MG63 (cell line): ENCODE results near the gene GID8. TPM values are rescaled to one million over a fixed set of nuclear protein-coding genes. Genes with fewer than 3 reads are reported as not detected.
"Not testable (repeated sequence)": the region's sequence is repeated elsewhere in the genome, so short reads cannot be mapped to it uniquely, and the experiment has no call there.

ENCODE experiments used
- DNase-seq: peaks from one replicate; pipeline ENCODE4 v3.0.0-alpha.2; 2020
- H3K27me3 ChIP-seq: fragments of 250-450 bp; sonication (Bioruptor Pico); 2 replicates; pipeline ENCODE4 v1.5.1; 2020; ENCODE audit warnings: mild to moderate bottlenecking, moderate library complexity
- H3K36me3 ChIP-seq: fragments of 250-450 bp; sonication (Bioruptor Pico); 2 replicates; pipeline ENCODE4 v1.5.1; 2020; ENCODE audit warnings: mild to moderate bottlenecking, moderate library complexity
- H3K4me3 ChIP-seq: fragments of 250-450 bp; sonication (Bioruptor Pico); 2 replicates; pipeline ENCODE4 v1.5.1; 2020; ENCODE audit warnings: mild to moderate bottlenecking, moderate library complexity
- H3K9me3 ChIP-seq: fragments of 250-450 bp; sonication (Bioruptor Pico); 2 replicates; pipeline ENCODE4 v1.5.1; 2020; ENCODE audit warnings: mild to moderate bottlenecking, moderate library complexity
- total RNA-seq: library from RNA; depleted of rRNA; stranded (reverse); fragments of >200 nt; shearing (Covaris generic); gene quantifications from 2 replicates; pipeline ENCODE4 v1.2.3, GENCODE V29; 2014; ENCODE audit warnings: low replicate concordance

The GID8 gene
- total RNA-seq, 1 experiment from 2014 or later = 36.6 TPM

- Histone ChIP-seq H3K9me3 (no peaks in the 10 kb centered on the region), H3K27me3 (no peaks in the 10 kb centered on the region), H3K36me3 (no peaks in the 10 kb centered on the region), H3K4me3 (no peak overlapping the region)
- DNase-seq = no peak
Observed at GRCh38 chr20:62958388-62959100, 20.6 kb downstream of the GID8 start.

GRCh38 chr20:62959101-62959971 lies 21.4 kb downstream of the GID8 start:
- Histone ChIP-seq H3K36me3 (no peaks in the 10 kb centered on the region), H3K27me3 (no peaks in the 10 kb centered on the region), H3K9me3 (no peaks in the 10 kb centered on the region), H3K4me3 (no peak overlapping the region)
- no peak for DNase-seq

- H3K4me3 ChIP-seq = no peak overlapping the region
- H3K9me3 ChIP-seq = no peaks in the 10 kb centered on the region
- H3K27me3 ChIP-seq = no peaks in the 10 kb centered on the region
- no peaks in the 10 kb centered on the region for H3K36me3 ChIP-seq
- DNase-seq = no peak
Observed at GRCh38 chr20:62959998-62960436, 22.1 kb downstream of the GID8 start.

GRCh38 chr20:62960446-62961309 lies 22.7 kb downstream of the GID8 start:
- not testable (repeated sequence) for H3K4me3 ChIP-seq, H3K36me3 ChIP-seq, DNase-seq, H3K9me3 ChIP-seq, H3K27me3 ChIP-seq

DNA sequence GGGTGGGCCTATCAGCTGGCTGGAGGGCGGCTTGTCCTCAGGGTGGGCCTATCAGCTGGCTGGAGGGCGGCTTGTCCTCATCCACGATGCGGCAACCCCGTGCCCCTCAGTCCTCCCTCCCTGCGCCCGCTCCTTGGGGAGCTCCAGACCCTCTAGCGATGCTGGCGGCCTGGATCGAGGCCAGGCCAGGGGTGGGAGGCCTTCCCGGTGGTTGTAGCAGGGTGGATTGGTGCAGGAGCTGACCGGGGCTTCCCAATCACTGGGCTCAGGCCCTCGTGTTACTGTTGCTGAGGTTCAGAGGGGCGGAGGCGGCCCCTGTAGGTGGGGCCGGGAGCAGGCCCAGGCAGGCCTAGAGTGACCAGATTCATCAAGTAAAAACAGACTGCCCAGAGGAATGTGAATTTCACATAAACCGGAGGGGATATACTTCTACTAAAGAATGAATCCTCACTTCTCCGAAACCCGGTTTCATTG lies 23.4 kb downstream of the GID8 start:
- no peaks in the 10 kb centered on the region for H3K9me3 ChIP-seq
- no peaks in the 10 kb centered on the region for H3K36me3 ChIP-seq
- DNase-seq = no peak
- H3K27me3 ChIP-seq = no peaks in the 10 kb centered on the region
- H3K4me3 ChIP-seq = no peak overlapping the region

DNA sequence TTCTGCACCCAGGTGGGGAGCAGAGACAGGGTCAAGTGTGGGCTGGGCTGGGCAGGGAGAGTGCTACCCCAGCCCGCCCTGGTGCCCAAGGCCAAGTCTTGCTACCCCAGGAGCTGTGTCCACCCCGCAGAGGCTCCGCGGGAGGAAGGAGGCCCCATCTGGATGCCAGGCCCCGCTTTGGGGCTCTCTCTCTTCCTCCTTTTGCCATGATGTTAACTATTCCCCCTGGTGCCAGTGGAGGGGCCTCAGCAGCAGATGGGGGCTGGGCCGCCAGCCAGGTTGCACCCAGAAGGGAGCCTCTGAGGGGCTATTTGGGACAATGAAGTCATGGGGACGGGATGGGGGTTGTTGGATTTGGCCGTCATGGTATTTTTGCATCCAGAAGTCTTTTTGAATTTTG lies 23.9 kb downstream of the GID8 start:
- no peaks in the 10 kb centered on the region for H3K9me3 ChIP-seq
- DNase-seq = no peak
- H3K4me3 ChIP-seq = no peak overlapping the region
- no peaks in the 10 kb centered on the region for H3K27me3 ChIP-seq
- no peaks in the 10 kb centered on the region for H3K36me3 ChIP-seq

GRCh38 chr20:62962221-62962879 lies 24.4 kb downstream of the GID8 start:
- no peaks in the 10 kb centered on the region for H3K36me3 ChIP-seq
- no peak for DNase-seq
- no peaks in the 10 kb centered on the region for H3K9me3 ChIP-seq
- H3K27me3 ChIP-seq = no peaks in the 10 kb centered on the region
- no peak overlapping the region for H3K4me3 ChIP-seq

DNA sequence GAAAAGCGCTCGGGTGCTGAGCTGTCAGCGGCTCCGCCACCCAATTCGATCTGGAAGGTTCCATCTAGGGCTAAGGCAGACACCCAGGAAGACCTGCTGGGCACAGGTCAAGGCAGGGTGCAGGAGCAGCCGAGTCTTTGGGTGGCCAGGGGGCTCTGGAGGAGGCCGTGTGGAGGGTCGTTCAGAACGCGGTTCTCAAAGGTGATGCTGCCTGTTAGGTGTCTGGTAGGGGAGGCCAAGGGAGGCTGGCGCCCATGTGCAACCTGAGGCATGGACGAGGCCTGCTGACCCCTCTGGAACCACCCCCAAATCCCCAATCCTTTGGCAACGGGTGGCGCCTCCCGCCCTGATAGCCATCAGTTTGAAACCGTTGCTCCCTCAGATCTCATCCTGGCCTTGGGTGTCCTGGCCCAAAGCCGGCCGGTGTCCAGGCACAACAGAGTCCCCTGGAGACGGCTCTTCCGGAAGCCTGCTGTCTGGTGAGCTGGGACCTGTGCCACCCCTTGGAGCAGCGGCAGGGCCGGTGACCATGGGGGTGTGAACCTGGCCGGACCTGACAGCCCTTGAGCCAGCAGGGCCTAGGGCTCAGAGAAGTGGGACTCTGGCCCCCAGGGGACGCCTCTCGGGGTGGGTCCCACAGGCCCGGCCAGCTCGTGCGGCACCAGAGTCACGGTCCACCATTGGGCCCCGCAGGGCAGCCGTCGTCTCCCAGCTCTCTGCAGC lies 25.1 kb downstream of the GID8 start:
- no peaks in the 10 kb centered on the region for H3K27me3 ChIP-seq
- no peaks in the 10 kb centered on the region for H3K9me3 ChIP-seq
- no peaks in the 10 kb centered on the region for H3K36me3 ChIP-seq
- H3K4me3 ChIP-seq = no peak overlapping the region
- DNase-seq = no peak

DNA sequence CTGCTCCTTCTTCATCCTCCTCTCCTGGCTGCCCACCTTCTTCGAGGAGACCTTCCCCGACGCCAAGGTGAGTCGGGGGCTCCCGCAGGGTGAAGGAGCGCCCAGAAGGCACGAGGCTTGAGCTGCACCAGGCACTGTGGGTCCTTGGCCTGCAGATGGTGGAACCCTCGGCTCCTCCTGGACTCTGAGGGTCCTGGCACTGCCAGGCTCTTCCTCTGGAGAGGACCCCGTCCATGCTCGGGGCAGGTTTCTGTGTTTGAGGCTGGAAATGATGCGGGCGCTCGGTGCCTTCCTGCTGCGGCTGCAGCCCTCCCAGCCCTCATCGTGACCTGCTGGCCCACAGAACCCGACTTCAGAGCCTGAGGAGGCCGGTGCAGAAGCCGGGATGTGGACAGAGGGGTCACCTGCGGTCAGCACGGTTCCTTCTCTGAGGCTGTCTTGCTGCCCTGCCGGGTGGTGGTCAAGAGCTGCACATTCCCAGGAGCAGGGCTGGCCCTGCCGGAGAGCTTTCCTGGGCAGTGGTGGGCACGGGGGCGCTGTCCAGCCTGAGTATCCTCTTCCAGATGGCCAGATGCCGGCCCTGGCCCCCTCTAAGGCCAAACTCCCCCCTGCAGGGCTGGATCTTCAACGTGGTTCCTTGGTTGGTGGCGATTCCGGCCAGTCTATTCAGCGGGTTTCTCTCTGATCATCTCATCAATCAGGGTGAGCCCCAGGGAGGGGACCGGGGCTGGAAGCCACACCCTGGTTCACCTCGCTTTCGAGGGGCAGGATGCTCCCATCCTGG lies 25.9 kb downstream of the GID8 start:
- H3K9me3 ChIP-seq = no peaks in the 10 kb centered on the region
- no peak for DNase-seq
- H3K36me3 ChIP-seq = no peaks in the 10 kb centered on the region
- no peaks in the 10 kb centered on the region for H3K27me3 ChIP-seq
- H3K4me3 ChIP-seq = no peak overlapping the region

DNA sequence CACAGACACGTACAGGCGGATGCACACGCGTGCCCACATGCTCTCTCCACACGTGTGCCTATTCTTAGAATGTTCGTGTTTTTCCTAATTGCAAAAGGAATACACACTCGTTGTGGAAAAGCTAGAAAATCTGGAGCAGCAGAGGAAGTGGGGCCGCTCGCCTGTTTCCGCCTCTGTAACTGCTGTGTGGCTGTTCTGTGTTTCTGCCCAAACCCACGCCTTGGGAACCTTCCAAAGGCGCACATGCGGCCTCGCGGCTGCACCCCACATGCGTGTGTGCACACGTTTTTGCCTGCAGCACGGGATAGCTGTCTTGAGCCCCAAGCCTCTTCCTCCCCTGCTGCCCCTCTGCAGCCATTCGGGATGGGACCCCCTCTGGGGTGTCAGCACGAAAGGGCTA lies 26.8 kb downstream of the GID8 start:
- no peak overlapping the region for H3K4me3 ChIP-seq
- H3K9me3 ChIP-seq = no peaks in the 10 kb centered on the region
- H3K27me3 ChIP-seq = no peaks in the 10 kb centered on the region
- DNase-seq = no peak
- no peaks in the 10 kb centered on the region for H3K36me3 ChIP-seq

GRCh38 chr20:62965363-62965771 lies 27.4 kb downstream of the GID8 start:
- no peak for DNase-seq
- H3K27me3 ChIP-seq = no peaks in the 10 kb centered on the region

GRCh38 chr20:62966212-62967148 lies 28.5 kb downstream of the GID8 start:
- no peak for DNase-seq
- Histone ChIP-seq H3K4me3 (no peak overlapping the region), H3K9me3 (no peaks in the 10 kb centered on the region), H3K27me3 (no peaks in the 10 kb centered on the region; the same call in 1 of the 2 replicates), H3K36me3 (no peaks in the 10 kb centered on the region)

More at GRCh38 chr20:62965363-62965771, 27.4 kb downstream of the GID8 start:
- H3K9me3 ChIP-seq = no peaks in the 10 kb centered on the region
- no peaks in the 10 kb centered on the region for H3K36me3 ChIP-seq
- H3K4me3 ChIP-seq = no peak overlapping the region

- no peak for DNase-seq
- H3K36me3 ChIP-seq = no peaks in the 10 kb centered on the region
- no peaks in the 10 kb centered on the region; the same call in 1 of the 2 replicates for H3K27me3 ChIP-seq
- H3K9me3 ChIP-seq = no peaks in the 10 kb centered on the region
- no peak overlapping the region for H3K4me3 ChIP-seq
Observed at GRCh38 chr20:62967149-62967501, 29.2 kb downstream of the GID8 start.

DNA sequence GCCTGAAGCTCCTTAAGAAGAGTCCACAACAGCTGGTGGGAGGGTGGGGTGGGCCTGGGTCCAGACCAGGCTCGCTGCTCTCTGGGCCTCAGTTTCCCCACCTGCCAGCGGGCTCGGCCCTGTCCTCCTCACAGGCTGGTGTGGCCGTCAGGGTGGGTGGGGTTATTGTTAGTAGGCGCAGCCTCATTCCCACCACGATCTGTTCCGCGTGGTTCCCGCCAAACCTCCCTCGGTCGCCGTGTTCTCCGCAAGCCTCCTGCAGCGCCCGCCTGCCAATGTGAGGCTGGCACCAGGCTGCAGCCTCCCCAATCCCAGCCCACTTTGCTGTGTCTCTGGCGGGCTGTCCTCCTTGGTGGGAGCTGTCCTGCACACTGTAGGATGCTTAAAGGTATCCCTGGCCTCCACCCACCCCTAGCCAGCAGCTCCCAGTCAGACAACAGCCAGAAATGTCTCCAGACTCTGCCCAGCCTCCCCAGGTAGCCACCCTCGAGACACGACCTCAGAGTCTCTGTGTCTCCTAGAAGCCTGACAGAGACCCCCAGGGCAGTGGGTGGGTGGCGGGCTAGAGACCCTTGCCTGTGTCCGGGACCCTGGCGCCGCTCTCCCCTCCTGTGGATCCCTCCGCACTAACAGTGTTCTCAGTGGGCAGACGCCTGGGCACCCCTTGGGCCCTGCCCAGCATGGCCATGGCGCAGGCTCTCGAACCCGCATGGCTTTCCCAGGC lies 29.8 kb downstream of the GID8 start:
- no peak for DNase-seq
- H3K36me3 ChIP-seq = no peaks in the 10 kb centered on the region
- H3K9me3 ChIP-seq = no peaks in the 10 kb centered on the region
- no peak overlapping the region for H3K4me3 ChIP-seq
- H3K27me3 ChIP-seq = no peaks in the 10 kb centered on the region; the same call in 1 of the 2 replicates
